Spleen (tissue), 11 donors: ENCODE data around the gene PCNX1. TPM values are rescaled to one million over a fixed set of nuclear protein-coding genes. Genes with fewer than 3 reads are reported as not detected.

Experiments used
- DNase-seq: peaks from one replicate; pipeline ENCODE4 v3.0.0-alpha.2; 2020
- H3K27ac ChIP-seq, 8 donors: fragments of 200-600 bp; sonication (generic) in 7 of 8; 1 replicate in 4 of 8; 2 replicates in 4 of 8; pipeline versions ENCODE4 v1.5.0 to v1.8.0; 2016 to 2021; ENCODE audit warnings: inconsistent platforms in 4 of 8, mild to moderate bottlenecking in 4 of 8, moderate library complexity in 1 of 8
- H3K27me3 ChIP-seq, 7 donors: fragments of 200-600 bp; sonication (generic) in 6 of 7; replicated peaks in 1 of 7; 1 replicate in 4 of 7; 2 replicates in 3 of 7; pipeline versions ENCODE4 v1.5.0 to v1.8.0; 2016 to 2021; ENCODE audit warnings: inconsistent platforms in 3 of 7, mild to moderate bottlenecking in 1 of 7
- H3K36me3 ChIP-seq, 6 donors: fragments of 200-600 bp; sonication (generic) in 5 of 6; 1 replicate in 4 of 6; 2 replicates in 2 of 6; pipeline versions ENCODE4 v1.5.0 to v1.8.0; 2016 to 2021; ENCODE audit warnings: inconsistent platforms in 2 of 6
- H3K4me1 ChIP-seq, 6 donors: fragments of 200-600 bp; sonication (generic) in 5 of 6; 1 replicate in 3 of 6; 2 replicates in 3 of 6; pipeline versions ENCODE4 v1.5.0 to v1.8.0; 2016 to 2021; ENCODE audit warnings: inconsistent platforms in 3 of 6
- H3K4me3 ChIP-seq, 8 donors: fragments of 200-600 bp; sonication (generic) in 7 of 8; 1 replicate in 4 of 8; 2 replicates in 4 of 8; pipeline versions ENCODE4 v1.5.0 to v1.8.0; 2016 to 2021; ENCODE audit warnings: inconsistent platforms in 4 of 8, mild to moderate bottlenecking in 4 of 8, moderate library complexity in 2 of 8
- H3K9me3 ChIP-seq, 8 donors: fragments of 200-600 bp; sonication (generic) in 7 of 8; 1 replicate in 4 of 8; 2 replicates in 4 of 8; pipeline versions ENCODE4 v1.5.0 to v1.8.0; 2016 to 2021; ENCODE audit warnings: inconsistent platforms in 4 of 8
- POLR2A ChIP-seq, 3 donors: fragments of 450-650 bp; IDR thresholded peaks; one replicate each; pipeline ENCODE4 v1.5.1; 2017; ENCODE audit warnings: antibody characterized with exemption in 3 of 3, mild to moderate bottlenecking in 1 of 3
- POLR2AphosphoS5 ChIP-seq, 3 donors: sonication (generic); formaldehyde crosslinking; IDR thresholded peaks; one replicate each; pipeline ENCODE4 v1.5.1; 2017; ENCODE audit warnings: antibody characterized with exemption in 3 of 3
- WGBS, 5 donors: extraction: QIAGEN DNeasy Blood & Tissue Kit in 3 of 5; methylation state at CpG; one replicate each; pipeline versions ENCODE4 v1.1.5 to v1.1.7; 2013 to 2018; 5-methylcytosine and 5-hydroxymethylcytosine counted together
- intact Hi-C: fragments of 100-400 bp; cut with DNase I; formaldehyde crosslinking; loops from one replicate; pipeline ENCODE4 v1.15.0; 2023; ENCODE audit warnings: low total_unique reads
- polyA plus RNA-seq, 3 donors: library from polyadenylated mRNA; stranded (reverse); fragments of 200-250 nt; gene quantifications; one replicate each; pipeline ENCODE4 v1.2.1, GENCODE V29; 2013
- total RNA-seq, 7 donors: library from RNA; depleted of rRNA in 3 of 7; stranded (reverse); fragments of >200 nt in 3 of 7; fragmentation: NEBNext Ultra II Directional in 4 of 7; extraction: Animal tissue kit (Norgen Biotek cat#: 25700) in 4 of 7; gene quantifications; one replicate each; pipeline versions ENCODE4 v1.1.0 to v1.2.1, GENCODE V29; 2016 to 2021
- TF ChIP-seq, protein P1 (sequence below), 11 experiments: fragments of 200-600 bp in 7 of 11; fragments of 450-650 bp in 4 of 11; sonication (generic) in 4 of 11; IDR thresholded peaks in 8 of 11; conservative IDR thresholded peaks in 3 of 11; 1 replicate in 7 of 11; 2 replicates in 4 of 11; pipeline versions ENCODE4 v1.4.0 to v1.8.0; 2016 to 2021; ENCODE audit warnings: antibody characterized with exemption in 11 of 11, inconsistent platforms in 4 of 11, mild to moderate bottlenecking in 1 of 11
- donor health status: healthy with polysubstance abuse.
- donor health status: DM: no; HTN: no; CAD: no; lungs with moderate emphysema.
- donor health status: DM: no; HTN: no; CAD: no.
- donor health status: Bipolar disorder and iron deficiency.
- donor health status: healthy.
- donor health status: DM: no; HTN: no; CAD: no.
- donor health status: DM: yes; HTN: yes; CAD: no.

PCNX1 gene
- total and polyA plus RNA-seq, 10 donors = 4.0 to 149 (median 100) TPM

DNA sequence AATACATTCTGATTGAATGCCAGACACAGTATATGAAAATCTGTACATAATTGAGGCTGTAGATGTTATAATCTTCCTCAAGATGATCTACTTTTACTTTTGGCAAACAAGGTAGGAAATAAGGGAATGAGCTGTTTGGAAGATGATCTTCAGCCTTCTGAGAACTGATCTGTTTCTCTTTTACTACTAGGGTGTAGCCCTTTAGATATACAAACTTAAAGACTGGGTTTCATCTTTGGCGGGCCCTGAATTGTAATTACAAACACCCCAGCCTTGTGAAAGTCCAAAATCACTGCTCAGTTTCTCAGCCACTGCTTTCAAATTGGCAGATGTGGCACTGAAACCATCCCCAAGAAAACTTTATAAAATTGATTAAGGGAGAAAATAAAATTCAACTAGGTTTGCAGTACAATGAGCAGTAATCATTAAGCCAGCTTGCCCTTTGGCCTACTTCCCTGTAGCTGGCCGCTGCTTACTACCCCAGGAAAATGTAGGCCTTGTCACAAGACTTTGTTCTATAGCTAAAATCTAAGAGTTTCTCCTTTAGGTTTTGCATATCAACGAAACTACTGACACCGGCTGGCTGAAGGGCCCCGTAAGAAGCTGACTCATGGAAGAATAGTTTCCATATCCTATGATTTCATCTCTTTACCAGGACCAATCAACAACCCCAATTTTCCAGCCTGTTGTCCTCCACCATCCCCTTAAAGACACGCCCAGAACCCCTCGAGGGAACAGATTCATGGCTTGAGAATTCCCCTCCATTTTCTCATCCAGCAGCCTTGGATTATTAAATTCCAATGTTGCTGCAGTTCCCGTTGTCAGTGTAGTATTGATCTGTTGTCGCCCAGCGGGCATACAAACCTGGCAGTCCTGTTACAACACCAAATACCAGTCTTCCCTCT, 210.8 kb downstream of the PCNX1 start:
- peak overlapping the region in 1 of 8 donors; percentile 55 for H3K27ac ChIP-seq
- no peaks in the 10 kb centered on the region for H3K9me3 ChIP-seq
- H3K36me3 ChIP-seq = peaks cover 0 to 36% (median 3%) of the 10 kb centered on the region in 6 donors
- H3K4me1 ChIP-seq = peaks cover 0 to 25% (median 7%) of the 10 kb centered on the region in 6 donors
- no peaks in the 10 kb centered on the region for H3K27me3 ChIP-seq
- TF ChIP-seq, protein P1, sequence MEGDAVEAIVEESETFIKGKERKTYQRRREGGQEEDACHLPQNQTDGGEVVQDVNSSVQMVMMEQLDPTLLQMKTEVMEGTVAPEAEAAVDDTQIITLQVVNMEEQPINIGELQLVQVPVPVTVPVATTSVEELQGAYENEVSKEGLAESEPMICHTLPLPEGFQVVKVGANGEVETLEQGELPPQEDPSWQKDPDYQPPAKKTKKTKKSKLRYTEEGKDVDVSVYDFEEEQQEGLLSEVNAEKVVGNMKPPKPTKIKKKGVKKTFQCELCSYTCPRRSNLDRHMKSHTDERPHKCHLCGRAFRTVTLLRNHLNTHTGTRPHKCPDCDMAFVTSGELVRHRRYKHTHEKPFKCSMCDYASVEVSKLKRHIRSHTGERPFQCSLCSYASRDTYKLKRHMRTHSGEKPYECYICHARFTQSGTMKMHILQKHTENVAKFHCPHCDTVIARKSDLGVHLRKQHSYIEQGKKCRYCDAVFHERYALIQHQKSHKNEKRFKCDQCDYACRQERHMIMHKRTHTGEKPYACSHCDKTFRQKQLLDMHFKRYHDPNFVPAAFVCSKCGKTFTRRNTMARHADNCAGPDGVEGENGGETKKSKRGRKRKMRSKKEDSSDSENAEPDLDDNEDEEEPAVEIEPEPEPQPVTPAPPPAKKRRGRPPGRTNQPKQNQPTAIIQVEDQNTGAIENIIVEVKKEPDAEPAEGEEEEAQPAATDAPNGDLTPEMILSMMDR (IDR thresholded peaks at IDR 0.05 in 8 of 11, conservative IDR thresholded peaks at IDR 0.05 in 3 of 11) = no peak
- H3K4me3 ChIP-seq = no peak overlapping the region
- no peak for DNase-seq
- 82 to 89% (median 88%) methylated on average over 10 of the region's 10 CpGs for WGBS, 5 donors
- intact Hi-C loops = no loop called here

DNA sequence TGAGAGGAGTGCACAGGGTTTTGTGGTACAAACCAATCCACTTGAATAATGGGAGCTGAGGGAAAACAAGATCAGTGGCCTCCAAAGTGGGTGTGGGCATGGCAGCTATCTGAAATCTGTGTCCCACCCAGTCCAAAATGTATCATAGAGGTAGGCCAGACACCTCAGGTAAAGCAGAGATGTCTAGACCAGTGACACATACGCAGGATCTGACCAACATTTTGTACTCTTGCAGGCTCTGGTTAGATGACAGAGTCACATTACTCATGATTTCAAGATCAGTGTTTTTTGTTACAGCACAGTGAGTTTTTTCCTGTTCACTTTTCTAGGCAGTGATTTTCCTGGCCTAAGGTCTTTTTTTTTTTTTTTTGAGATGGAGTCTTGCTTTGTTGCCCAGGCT, 211.8 kb downstream of the PCNX1 start:
- H3K4me1 ChIP-seq = peaks cover 0 to 31% (median 9%) of the 10 kb centered on the region in 6 donors
- H3K36me3 ChIP-seq = peaks cover 0 to 32% (median 3%) of the 10 kb centered on the region in 6 donors
- TF ChIP-seq POLR2AphosphoS5 (IDR thresholded peaks at IDR 0.05) (no peak), POLR2A (IDR thresholded peaks at IDR 0.05) (no peak)
- TF ChIP-seq, protein P1 (IDR thresholded peaks at IDR 0.05 in 8 of 11, conservative IDR thresholded peaks at IDR 0.05 in 3 of 11) = no peak
- no peaks in the 10 kb centered on the region for H3K27me3 ChIP-seq
- WGBS, 5 donors = 85 to 96% (median 94%) methylated on average over 1 of the region's 1 CpG
- H3K4me3 ChIP-seq = no peak overlapping the region
- DNase-seq = no peak
- no peak overlapping the region for H3K27ac ChIP-seq
- H3K9me3 ChIP-seq = no peaks in the 10 kb centered on the region
- intact Hi-C loops = no loop called here

DNA sequence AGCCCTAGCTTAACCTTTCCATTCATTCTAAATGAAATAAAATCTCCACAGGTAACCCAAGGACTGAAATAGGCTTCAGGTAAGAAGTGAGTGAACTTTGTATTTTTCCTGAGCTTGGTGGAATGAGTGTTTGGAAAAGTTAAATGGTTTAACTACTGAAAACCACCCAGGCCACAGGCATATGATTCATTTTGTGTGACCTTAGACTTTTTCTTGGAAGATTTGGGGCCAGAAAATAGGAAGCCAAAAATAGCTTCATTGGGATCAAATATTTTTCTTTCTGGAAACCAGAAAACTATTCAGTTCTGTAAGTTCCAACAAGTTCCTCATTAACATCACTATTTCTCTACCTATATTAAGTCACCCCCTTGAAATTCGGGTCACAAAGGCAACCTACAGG, 212.6 kb downstream of the PCNX1 start:
- TF ChIP-seq, protein P1 (IDR thresholded peaks at IDR 0.05 in 8 of 11, conservative IDR thresholded peaks at IDR 0.05 in 3 of 11) = no peak
- TF ChIP-seq POLR2AphosphoS5 (IDR thresholded peaks at IDR 0.05) = no peak
- TF ChIP-seq POLR2A (IDR thresholded peaks at IDR 0.05) = no peak
- WGBS, 5 donors = 88 to 92% (median 91%) methylated on average over 1 of the region's 1 CpG
- Histone ChIP-seq H3K27me3 (no peaks in the 10 kb centered on the region), H3K4me3 (no peak overlapping the region), H3K27ac (no peak overlapping the region), H3K4me1 (peaks cover 0 to 31% (median 9%) of the 10 kb centered on the region in 6 donors), H3K9me3 (no peaks in the 10 kb centered on the region), H3K36me3 (peaks cover 0 to 24% (median 3%) of the 10 kb centered on the region in 6 donors)
- DNase-seq = no peak
- intact Hi-C loops = no loop called here

DNA sequence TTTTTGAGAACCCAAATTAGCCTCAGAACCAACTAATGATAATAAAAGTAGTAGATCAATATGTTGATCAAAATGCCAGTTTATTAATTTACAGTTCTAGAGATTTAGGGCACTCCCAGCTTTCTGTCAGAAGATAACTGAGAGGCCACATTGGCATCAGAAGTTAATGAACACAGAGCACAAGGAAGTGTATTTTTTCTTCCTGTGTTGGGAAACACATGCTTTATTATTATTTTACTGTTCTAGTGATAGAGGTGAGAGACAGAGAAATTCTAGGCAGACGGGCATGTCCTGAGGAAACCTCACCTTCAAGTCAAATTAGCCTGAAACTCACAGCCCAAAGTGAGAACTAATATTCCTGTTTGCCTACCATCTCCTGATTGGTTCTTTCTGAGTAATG, 213.7 kb downstream of the PCNX1 start:
- Histone ChIP-seq H3K36me3 (peaks cover 0 to 15% (median 1%) of the 10 kb centered on the region in 6 donors), H3K4me3 (no peak overlapping the region), H3K4me1 (peaks cover 0 to 28% (median 9%) of the 10 kb centered on the region in 6 donors), H3K27me3 (no peaks in the 10 kb centered on the region), H3K27ac (no peak overlapping the region), H3K9me3 (no peaks in the 10 kb centered on the region)
- TF ChIP-seq POLR2AphosphoS5 (IDR thresholded peaks at IDR 0.05) = no peak
- TF ChIP-seq, protein P1 (IDR thresholded peaks at IDR 0.05 in 8 of 11, conservative IDR thresholded peaks at IDR 0.05 in 3 of 11) = no peak
- no peak for TF ChIP-seq POLR2A (IDR thresholded peaks at IDR 0.05)
- whole genome bisulfite sequencing, 5 donors = 82 to 96% (median 86%) methylated on average over 1 of the region's 1 CpG
- intact Hi-C loops = no loop called here
- no peak for DNase-seq
